Stimulated activated CD8-positive, alpha-beta memory T cell treated with anti-CD3 and anti-CD28 coated beads, Interleukin-12 subunit alpha, Interleukin-12 subunit beta, amount 100 ng/mL, for 4 hours (primary cell): ENCODE results near the gene LGALS9B.
"Not testable (repeated sequence)": the region's sequence is repeated elsewhere in the genome, so short reads cannot be mapped to it uniquely, and the experiment has no call there.

Experiments
- DNase-seq: peaks from one replicate; pipeline ENCODE4 v3.0.0-alpha.2; 2020; ENCODE audit warnings: low read depth

The LGALS9B gene

DNA sequence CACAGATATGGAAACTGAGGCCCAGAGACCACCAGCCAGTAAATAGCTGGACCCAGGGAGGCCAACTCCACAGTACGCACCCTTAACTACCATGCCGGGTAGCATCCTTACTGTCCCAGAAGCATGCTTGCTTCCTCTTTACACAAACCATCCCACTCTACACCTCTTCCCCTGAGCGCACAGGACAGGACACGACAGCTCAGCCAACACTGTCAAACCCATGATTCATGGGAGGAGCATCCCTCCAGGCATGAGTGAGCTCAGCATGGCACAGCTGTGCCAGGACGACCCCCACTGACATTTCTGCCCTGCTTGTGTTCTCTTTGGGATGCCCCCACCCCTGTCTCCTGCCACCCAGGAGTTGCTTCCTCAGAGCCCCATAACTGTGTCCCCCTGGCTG, 340 bp downstream of the LGALS9B start:
- not testable (repeated sequence) for DNase-seq

DNA sequence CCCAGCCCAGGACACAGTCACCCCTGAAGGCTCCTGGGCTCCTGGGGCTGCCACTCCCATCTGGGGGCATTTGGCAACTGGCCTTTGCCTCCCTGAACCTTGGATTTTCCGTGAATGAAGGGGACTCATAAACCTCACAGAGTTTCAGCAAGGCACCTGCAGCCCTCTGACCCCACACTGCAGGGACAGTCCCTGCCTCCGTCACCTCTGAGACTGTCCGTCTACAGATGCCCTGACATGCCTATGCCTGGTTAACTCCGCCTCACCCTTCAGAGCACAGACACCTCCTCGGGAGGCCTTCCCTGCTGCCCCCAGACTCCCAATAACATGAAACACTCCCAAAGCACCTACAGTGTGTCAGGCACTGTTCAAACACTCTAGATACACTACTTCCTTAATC, 786 bp downstream of the LGALS9B start:
- DNase-seq: not testable (repeated sequence)

DNA sequence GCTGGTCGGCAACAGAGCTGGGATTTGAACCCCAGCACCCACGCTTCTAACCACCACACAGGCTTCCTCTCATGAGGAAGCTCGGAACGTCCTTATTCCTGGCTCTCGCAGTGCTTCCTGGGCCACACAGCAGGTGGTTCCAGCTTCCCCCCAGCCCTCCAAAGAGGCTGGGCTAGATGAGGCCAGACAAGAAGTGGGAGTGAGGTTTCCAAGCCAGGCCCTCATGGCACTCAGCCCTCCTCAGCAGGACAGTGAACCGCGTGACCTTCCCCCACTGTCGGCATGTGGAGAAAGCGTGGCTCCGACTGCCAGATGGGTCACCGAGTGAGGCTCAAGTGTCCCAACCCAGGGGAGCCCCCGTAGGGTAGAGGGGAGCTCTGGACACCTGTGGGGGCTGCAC, 1.8 kb downstream of the LGALS9B start:
- not testable (repeated sequence) for DNase-seq

DNA sequence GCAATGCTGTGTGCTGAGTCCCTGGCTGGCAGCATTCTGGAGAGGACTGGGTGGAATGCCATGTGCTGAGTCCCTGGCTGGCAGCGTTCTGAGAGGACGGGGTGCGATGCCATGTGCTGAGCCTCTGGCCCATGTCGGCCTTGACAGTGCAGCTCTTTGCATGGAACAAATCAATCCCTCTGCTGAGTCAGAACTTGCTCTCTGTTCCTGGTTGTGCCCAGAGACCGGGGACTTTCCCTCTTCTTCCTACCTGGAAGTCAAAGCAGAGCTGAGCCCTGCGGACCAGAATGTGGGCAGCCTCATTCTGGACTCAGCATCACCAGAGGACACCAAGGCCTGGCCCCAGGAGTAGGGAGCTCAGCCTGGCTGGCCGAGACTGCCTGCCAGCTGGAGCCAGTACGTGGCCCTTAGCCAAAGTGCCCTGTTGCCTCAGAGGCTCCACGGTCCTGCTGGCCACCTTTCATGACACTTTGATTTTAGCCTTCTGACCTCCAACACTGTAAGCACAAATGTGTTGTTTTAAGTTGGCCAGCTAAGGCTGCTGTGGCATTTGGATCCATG, 2.4 kb downstream of the LGALS9B start:
- not testable (repeated sequence) for DNase-seq

DNA sequence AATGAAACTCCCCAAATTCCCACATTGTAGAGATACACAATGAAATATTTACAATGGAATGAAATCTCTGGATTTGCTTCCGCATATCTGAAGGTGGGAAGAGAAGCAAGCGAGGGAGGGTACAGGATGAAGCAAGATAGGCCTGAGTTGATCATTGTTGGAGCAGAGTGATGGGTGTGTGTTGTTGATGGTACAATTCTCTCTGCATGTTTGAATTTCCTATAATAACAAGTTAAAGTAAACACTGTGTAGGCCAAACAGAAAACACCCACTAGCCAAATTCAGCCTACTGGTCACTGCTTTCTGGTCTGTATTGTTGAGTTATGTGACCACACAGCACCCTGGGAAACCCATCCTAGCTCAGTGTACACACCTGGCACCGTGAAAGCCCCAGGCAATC, 5.2 kb downstream of the LGALS9B start:
- not testable (repeated sequence) for DNase-seq

DNA sequence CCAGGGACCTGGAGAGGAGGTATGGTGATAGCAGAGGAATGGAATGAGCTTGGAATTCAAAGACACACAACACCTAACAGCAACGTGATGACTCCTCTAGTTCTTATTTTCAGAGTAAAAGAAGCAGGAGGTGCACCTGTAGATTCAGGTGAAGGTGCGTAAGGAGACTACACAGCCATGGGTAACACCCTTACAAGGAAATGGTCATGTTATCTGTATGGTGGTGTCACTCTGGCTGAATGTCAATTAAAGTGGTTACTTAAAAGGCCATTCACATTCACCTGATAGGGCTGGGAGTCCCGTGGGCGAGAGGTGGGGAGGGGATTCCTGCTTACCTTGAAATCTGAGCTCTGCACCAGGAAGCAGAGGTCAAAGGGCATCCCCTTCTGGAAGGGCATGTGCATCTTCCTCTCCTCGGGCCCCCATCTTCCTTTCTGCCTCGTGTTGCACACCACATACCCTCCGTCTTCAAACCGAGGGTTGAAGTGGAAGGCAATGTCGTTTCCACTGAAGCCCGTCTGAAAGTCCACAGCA, 9.4 kb downstream of the LGALS9B start:
- DNase-seq: not testable (repeated sequence)

DNA sequence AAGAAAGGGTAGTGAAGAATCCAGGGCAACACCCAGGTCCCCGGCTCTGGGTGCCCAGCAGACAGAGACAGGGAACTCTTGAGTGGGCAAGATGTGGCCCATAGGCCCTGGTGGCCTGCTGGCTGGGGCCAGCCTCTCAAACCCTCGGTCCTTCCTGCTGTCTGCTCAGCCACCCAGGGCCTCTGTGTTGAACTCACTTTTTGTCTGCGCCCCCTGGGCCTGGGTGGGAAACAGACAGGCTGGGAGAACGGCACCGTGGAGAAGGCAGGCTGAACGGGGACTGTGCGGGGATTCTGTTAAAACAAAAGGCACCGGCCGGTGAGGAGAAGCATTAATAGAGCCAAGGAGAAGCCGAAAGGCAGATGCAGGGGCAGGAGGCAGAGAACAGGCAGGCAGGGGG, 12.2 kb downstream of the LGALS9B start:
- DNase-seq: not testable (repeated sequence)

DNA sequence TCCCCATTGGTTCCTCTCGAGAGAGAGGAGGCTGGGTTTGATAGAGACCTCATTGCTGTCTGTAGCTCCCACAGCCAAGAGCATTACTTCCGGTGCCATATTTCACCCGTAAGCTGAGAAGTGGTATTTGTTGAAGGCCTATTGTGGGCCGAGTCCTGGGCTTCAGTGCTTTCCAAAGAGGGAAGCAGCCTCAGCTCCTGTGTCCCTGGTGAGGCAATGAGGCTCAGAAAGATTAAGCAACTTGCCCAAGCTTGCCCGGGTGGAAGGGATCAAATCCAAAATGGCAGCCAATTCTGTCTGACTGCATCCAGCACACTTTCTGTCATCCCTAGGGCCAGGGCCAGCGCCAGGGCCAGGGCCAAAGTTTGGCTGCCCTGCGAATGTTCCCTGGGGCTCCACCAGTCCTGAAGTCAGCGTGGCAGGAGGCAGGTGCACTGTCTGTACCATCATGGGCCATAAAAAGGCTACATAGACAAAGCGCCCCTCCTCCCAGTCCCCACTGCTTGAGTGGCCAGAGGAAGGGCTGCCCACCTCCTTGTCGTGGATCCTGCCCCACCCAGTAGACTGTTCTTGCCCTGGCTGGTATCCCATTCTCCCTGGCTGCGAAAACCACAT, 13.4 kb downstream of the LGALS9B start:
- DNase-seq: not testable (repeated sequence)

DNA sequence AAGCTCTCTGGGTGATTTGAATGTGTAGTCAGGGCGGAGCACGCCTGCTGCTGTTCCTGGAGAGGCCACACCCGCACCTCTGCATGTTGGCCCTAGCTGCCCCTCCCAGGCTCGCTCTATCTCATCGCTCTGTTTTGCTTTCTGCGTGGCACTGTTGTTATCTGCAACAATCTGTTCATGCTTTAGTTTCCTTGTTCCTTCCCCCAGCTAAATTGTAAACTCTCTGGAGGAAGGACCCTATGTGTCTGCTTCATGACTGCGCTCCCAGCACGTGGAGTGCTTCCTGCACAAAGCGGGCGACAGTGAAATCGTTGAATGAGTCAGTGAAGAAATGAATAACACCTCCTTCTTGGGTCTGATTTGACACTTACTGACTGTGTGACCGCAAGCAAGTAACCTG, 16.5 kb downstream of the LGALS9B start:
- DNase-seq: not testable (repeated sequence)

DNA sequence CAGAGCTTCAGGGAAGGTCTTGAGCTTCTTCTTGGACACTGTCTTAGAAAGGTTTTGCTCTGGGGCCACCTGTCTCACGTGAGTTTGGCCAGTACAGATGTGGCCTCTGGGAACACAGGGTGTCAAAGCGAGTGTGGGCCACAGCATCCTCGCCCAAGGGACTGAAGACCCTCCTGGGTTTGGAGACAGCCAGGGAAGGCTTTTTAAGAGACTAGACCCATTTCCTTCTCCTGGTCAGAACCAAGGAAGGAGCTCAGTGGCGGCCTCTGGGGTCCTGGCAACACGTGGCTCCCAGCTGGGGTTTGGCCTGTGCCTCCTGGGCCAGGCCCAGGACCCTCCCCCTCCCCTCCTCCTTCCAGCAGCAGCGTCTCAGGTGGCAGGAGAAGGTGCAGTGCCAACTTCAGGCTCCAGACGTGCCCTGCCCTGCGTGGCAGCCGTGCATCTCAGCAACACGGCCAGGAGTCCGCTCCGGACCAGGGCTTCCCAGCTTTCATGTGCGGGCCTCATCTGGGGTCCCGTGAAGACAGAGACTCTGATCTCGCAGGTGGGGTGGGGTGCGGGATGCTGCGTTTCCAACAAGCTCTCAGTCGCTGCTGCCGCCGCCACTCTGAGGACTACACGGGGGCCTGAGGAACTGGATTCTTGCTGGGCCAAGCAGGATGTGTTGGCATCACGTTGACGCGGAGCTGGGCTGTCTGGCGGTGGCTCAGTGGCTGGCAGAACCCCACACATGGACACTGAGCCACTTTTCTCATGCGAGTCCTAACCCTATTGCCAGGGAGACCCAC, 19.6 kb downstream of the LGALS9B start:
- not testable (repeated sequence) for DNase-seq

DNA sequence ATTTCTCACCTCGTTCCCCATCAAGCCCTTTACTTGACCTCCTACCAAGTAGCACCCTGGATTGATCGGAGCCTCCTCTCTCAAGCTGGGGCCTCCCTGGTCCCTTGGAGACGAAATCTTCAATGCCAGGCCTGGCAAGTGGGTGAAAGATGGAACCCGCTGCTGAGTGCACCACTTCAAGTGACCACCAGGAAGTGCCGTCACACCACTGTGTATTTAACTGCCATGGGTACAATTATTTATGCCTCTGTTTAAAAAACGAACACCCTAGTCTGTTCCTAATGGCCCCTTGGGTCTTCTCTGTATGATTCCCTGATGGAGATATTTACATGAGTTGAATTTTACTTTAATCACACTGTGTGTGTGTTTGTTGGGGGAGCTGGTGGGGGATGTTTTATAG, 20.4 kb downstream of the LGALS9B start:
- not testable (repeated sequence) for DNase-seq

DNA sequence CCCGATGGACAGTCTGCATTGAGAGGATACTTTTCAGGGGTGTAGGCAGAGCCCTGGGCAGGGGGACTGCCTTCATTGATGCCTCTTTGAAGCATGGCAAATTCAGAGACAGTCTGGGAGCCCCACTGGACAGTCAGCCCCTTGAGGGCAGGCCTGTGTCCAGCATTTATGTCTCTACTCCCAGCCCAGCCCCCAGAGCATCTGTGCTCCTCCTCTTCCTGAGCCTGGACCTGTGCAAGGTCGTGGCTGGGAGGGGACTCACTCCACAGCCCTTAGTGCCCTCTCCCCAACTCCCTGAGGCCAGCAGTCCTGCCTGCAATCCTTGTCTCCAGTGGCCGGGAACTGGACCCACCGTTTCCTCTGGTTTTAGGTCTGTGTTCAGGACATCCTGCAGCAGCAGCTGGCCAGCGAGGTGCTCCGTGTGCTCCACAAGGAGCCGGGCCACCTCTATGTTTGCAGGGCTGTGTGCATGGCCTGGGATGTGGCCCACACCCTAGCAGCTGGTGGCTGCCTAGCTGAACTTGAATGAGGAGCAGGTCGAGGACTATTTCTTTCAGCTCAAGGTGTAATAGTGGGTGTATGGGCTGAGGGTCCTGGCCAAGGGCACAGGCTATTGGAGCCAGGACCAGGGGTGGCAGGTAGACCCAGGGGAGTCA, 22.6 kb downstream of the LGALS9B start:
- not testable (repeated sequence) for DNase-seq

DNA sequence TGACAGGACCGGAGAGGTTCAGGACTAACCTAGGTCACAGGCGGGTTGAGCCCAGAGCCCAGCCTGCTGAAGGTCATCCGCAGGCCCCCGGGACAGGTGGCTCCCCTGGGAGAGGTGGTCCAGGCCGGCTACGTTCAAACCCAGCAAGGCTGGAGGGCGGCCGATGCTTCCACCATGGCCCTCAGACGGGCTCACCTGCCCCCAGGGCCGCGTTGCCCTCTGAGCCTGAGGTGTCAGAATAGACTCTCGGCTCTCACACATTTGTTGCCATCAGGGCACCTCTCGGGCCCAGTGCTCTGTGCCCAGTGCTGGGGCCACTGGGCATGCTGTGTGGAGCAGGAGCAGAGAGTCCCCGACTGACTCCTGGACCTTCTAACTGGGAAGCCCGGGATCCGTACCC, 23.2 kb downstream of the LGALS9B start:
- DNase-seq: not testable (repeated sequence)

DNA sequence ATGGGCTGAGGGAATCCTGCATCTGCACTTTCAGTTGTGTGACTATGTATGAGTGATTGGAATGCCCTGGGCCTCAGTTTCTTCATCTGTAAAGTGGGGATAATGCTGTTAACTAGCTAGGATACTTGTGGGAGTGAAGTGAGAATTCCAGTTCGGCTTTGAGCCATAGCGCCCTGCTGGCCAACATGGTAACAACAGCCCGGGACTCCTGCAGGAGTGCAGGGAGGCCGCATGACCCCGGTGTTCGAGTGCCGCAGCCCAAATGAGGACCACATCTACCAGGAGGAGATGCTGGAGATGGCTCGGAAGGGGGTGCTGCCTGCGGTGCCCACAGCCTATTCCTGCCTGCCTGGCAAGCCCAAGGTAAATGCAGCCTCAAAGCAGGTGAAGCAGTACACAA, 23.7 kb downstream of the LGALS9B start:
- not testable (repeated sequence) for DNase-seq

DNA sequence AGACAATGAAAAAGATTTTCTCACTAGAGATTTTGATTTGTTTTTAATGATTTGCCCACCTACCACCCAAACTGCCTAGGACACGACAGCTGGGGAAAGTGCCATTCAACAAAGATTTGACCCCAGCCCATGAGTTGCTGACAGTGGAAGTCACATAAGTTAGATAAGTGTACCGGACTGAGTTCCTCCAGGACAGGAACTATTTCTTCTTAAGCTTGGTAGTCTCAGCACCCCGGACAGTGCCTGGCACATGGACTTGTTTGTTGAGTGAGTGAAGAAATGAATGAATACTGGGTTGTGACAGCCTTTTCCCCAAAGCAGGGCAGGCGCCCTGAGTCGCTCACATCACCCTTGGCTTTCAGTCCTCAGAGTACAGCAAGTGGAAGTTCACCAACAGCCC, 26.7 kb downstream of the LGALS9B start:
- DNase-seq: not testable (repeated sequence)

DNA sequence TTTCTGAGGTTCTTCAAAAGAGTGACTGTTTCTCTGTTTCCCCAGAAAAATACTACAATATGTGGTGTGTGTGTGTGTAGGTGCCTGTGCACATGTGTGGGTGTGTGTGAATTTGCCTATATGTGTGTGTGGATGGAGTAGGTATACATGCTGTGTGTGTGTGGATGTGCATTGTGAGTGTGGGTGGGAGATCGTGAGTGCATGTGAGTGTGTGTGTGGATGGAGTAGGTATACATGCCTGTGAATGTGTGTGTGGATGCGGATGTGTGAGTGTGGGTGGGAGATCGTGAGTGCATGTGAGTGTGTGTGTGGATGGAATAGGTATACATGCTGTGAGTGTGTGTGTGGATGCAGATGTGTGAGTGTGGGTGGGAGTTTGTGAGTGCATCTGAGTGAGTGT, 32.2 kb downstream of the LGALS9B start:
- not testable (repeated sequence) for DNase-seq

DNA sequence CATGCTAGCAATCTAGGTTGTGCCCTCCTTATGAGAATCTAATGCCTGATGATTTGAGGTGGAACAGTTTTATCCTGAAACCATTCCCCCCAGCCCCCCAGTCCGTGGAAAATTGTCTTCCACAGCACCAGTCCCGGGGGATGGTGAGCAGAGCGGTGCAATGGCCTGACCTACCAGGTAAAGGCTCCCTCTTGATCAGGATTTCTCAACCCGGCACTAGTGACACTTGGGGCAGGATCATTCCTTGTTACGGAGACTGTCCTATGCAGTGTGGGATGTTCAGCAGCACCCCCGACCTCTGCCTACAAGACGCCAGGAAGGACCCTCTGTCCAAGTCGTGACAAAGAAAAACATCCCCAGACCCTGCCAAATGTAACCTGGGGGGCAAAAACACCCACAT, 34.0 kb downstream of the LGALS9B start:
- DNase-seq: not testable (repeated sequence)

DNA sequence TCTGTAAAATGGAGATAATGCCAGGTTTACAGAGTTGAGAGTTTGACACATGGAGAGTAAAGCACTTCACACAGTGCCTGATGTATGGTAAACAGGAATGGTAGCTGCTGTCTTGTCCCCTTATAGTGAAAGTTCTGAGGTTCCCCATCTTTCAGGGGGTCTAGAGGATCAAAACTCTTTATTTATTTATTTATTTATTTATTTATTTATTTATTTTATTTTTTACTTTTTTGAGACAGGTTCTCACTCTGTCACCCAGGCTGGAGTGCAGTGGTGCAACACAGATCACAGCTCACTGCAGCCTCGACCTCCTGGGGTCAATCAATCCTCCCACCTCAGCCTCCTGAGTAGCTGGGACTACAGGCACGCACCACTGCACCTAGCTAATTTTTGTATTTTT, 40.1 kb downstream of the LGALS9B start:
- not testable (repeated sequence) for DNase-seq

DNA sequence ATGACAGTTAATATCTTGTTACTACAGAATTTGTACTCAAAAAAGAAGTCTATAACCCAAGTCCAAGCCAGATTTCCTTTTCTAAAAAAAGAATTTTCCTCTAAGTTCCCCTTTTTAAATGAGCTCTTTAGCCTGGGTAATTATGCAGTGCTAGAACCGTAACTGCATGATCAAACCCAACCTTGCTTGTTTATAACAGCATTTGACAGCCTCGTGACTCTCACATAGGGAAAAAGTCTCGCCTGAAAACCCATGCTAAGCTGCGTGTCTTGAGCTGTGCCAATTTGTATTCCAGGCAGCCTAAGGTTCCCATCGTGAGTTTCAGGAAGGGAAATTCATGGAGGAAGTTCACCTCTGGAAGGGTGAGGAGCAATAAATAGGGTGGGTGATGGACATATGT, 44.5 kb downstream of the LGALS9B start:
- not testable (repeated sequence) for DNase-seq

DNA sequence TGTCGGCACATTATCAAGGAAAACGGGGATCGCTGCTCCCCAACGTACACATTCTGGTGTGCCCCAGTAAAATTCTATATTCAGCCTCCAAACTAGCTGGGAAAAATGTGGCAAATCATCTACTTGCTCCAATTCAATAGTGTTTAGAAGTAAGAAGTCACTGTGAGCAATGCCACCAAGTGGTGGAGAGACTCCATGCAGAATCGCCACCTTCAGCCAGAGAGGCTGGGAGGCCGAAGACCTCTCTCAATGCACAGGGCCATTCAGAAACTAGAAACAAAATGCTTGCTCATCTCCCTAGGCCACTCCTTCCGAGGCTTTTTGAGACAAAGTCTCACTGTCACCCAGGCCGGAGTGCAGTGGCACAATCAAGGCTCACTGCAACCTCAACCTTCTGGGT, 48.5 kb downstream of the LGALS9B start:
- not testable (repeated sequence) for DNase-seq

DNA sequence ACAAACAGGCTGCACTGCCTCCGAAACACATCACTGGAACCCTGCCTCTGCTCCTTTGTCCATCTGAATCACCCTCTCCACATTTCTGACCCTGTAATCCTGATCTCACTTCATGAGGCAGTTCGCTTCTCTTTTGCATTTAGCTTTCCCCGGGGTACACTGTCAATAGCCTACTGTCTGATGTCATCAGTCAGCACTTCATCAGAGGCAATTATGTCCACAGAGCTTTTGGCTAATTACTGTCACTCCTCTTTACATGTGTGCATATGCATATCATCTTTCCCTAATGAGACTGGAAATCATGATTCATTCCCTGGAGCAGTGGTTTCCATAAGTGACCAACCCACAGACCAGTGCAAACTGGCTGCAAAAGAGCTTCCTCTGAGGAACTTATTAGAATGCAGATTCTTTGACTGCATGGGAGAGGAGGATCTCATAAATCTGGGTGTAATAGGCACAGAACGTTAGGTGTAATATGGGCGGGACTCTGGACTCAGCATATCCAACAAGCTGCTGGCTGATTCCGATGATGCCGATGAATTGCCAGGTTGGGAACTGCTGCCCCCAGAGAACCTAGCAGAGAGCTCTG, 49.8 kb downstream of the LGALS9B start:
- DNase-seq: not testable (repeated sequence)

DNA sequence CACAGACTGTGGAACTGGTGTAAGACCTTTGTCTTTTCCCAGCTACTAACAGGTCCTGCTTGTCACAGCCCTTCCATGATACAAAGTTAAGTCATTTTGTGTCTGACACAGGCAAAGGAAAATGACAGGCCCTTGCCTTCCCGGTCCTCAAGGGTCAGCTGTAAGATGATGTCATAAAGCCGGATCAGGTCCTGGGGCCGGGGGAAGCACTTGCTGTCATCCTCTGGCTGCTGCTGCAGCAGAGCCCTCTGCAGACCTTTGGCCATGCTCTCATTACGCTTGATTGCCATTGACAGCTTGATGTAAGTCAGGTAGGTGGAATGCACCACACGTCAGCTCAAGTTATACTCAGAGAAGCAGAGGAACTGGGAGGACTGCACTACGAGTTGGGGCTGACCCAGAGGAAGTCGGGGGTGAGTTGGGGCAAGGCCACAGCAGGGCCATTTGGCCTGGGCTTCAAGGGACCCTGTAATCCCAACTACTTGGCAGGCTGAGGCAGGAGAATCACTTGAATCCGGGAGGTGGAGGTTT, 50.9 kb downstream of the LGALS9B start:
- not testable (repeated sequence) for DNase-seq
